Amygdala (tissue), 56 donors: Measurements from ENCODE around the gene CHMP5.

Experiments used
- DNase-seq, 56 donors: peaks; one replicate each; lab custom pipeline; 2025; lab: John Stamatoyannopoulos, UW

CHMP5 gene

DNA sequence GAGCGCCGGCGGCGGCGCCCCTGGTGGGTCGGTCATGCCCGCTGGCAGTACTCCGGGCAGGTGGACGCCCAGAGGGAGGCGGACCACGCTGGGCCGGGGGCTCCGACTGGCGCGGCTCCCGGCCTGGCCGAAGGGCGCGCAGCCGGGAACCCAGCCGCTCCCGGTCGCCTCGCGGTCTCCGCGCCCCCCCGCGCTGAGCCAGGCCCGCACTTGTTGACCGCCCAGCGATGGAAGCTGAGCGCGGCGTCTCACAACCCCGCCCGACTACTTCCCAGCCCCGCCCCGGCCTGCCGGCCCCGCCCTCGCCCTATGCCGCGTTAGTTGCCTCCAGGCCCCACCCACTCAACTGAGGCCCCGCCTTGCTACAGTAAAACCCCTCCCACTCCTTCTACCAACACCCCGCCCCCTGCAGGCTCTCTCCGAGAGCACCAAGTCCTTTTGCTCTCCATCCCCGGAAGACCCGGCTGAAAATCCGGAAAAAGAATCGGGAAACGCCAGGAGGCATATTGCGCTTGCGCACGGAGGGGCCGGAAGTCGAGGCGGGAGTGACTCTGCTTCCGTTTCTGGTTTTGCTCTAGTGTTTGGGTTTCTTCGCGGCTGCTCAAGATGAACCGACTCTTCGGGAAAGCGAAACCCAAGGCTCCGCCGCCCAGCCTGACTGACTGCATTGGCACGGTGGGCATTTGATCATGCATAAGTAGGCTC, at the start of gene CHMP5, which contains the start of gene BAG1:
Gene CHMP5 (plus strand): TSS at position 577 of the 705 bp plus-strand sequence. CDS start 30 bp downstream, at position 607.
Gene BAG1 (minus strand): TSS at position 236 of the 705 bp plus-strand sequence.
- peak; percentile 63 to 100 (median 99) for DNase-seq

DNA sequence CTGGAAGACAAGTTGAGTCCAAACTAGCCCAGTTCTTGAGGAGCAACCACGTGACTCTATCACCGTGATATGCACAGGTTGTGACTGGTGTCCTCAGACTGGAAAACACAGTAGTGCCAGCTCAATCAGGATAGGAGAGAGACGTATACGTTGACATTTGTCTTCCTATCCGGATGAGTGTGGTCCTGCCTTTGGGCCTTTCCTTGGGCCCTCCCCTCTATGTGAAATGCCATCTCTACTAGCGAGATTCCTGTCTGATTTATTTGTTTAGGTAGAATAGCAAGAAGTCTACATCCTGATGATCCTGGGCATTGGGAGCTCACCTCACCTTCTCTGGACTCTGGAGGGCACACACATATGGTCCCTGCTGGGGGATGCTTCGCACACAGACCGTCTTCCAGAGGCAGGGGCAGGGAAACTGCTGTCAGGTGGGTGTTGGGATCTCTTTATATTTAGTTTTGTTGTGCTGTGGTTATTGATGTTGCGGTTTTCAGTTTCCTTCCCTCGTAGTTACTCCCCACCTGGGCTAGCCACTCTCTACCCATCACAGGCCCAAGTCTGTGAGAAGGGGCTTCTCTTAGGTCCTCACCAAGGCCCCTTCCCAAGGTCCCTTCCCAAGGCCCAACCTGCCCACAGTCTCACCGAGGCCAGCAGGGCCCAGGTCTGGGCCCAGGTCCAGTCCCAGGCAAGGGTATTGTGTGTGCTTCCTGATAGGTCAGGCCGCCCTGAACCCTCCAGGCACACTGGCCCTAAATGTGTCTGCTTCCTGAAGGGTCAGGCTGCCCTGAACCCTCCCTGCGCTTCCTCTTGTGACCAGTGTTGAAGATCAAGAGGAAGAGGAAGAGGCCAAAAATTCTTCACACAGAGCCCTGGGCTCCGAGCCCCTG, 43.9 kb upstream of the CHMP5 start:
- DNase-seq: no peak

DNA sequence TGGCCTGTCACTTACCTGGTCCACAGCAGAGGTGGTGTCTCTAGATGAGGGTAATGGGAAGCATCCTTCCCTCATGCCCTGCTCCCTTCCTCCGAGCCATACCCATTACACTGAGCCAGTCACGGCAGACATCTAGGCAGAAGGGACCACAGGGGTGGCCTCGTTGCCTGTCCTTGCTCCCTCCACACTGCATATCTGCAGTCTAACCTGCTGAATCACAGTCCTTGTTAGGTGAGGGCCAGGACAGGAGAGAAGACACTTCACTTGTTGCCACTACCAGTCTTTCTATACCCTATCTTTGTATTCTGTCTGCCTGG, 43.3 kb upstream of the CHMP5 start:
- DNase-seq: no peak

DNA sequence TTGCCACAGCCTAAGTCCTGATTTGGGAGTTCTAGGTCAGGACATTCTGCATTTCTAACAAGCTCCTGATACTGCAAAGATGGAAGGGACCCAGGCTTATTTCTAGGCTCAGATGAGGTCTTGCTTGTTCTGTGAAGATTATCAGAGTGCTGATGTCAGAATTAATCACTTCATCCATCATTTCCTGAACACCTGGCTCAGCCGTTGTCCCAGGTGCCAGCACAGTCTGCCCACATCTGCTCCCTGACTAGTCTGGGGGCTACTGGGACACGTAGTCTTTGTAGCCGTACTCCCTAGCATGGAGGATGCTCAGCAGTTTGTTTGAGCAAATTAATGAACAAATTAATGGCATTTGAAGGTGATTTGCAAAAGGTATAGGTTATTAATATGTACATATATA, 42.8 kb upstream of the CHMP5 start:
- DNase-seq: no peak

DNA sequence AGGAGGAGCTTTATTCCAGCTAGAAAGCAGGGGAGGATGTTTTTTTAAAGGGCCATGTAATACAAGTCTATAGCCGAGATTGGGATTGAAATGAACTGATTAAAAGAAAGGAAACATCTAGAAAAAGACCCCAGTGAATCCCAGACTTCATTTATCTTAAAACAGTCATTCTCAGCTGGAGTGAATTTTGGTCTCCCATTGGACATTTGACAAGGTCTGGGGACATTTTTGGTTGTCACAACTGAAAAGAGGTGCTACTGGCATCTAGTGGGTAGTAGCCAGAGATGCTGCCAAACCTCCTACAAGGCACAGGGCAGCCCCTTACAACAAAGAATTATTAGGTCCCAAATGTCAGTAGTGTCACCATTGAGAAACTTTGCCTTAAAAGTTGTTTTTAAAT, 41.2 kb upstream of the CHMP5 start:
- DNase-seq: no peak

DNA sequence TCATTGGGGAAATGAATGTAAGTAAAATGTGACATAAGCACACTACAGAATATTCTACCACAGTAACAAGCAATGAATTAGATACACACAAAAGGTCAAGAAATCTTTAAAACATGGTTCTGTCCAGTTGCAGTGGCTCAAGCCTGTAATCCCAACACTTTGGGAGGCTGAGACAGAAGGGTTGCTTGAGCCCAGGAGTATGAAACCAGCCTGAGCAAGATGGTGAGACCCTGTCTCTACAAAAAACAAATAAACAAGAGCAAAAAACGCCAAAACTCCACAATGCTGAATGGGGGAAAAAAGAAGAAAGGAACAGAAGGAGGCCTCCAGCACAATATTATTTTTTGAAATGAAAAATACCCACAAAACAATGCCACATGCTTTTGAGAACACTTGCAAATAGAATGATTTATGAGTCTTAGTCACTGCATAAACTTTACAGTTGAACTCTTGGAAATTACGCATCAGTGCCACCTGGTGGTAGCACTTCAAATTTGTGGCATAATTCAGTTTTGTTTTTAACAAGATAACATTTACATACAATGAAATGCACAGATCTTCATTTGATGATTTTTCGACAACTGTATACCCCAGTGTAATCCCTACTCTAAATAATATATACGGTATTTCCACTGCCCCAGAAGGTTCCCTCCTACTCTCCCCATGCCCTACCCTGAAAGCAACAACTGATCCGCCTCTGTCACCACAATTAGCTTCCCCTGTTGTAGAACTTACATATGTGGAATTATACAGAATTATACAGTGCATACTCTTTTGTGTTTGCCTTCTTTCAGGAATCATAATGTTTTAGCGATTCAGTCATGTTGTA, 39.3 kb upstream of the CHMP5 start:
- peak in 28 of 56 donors; percentile 3 to 86 (median 16) for DNase-seq

DNA sequence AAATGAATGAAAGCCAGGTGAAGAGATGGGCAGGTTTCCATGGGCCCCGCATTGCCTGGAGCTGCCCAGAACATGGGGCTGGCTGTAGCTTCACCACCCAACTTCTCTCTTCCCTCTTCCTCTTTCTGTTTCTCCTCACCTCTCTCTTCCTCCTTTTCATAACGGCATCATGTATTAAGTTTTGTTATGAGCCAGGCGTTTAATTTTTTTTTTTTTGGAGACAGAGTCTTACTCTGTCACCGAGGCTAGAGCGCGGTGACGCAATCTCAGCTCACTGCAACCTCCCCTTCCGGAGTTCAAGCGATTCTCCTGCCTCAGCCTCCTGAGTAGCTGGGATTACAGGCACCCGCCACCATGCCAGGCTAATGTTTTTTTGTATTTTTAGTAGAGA, 37.8 kb upstream of the CHMP5 start:
- DNase-seq: no peak

DNA sequence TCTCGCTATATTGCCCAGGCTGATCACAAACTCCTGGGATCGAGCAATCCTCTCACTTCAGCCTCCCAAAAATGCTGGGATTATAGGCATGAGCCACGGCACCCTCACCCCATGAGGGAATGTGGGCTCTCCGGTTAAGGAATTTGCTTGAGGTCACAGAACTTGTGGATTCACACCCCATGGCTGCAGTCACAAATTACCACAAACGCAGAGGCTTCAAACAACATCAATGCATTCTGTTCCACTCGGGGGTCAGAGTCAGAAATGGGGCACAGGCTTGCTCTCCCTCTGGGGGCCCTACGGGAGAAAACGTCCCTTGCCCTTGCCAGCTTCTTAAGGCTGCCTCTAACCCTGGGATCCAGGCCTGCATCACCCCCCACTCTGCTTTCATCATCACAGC, 37.1 kb upstream of the CHMP5 start:
- no peak for DNase-seq

DNA sequence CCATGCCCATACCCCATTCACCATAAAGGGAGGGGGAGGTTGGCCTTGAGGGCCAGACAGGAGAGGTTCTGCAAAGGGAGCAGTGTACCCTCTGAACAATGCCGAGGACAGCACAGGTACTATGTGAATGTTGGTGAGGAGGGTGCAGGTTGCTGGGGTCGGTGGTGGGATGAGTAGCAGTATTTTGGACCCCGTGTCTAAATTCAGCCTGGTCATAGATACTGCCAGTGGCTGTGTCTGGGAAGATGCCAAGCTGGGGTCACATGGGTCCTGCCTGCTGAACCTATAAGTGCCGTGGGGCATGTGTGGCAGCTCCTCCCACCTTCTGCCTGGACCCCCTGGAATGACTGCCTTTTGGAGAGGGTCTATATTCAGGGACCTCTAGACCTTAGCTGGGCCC, 36.2 kb upstream of the CHMP5 start:
- DNase-seq: no peak

DNA sequence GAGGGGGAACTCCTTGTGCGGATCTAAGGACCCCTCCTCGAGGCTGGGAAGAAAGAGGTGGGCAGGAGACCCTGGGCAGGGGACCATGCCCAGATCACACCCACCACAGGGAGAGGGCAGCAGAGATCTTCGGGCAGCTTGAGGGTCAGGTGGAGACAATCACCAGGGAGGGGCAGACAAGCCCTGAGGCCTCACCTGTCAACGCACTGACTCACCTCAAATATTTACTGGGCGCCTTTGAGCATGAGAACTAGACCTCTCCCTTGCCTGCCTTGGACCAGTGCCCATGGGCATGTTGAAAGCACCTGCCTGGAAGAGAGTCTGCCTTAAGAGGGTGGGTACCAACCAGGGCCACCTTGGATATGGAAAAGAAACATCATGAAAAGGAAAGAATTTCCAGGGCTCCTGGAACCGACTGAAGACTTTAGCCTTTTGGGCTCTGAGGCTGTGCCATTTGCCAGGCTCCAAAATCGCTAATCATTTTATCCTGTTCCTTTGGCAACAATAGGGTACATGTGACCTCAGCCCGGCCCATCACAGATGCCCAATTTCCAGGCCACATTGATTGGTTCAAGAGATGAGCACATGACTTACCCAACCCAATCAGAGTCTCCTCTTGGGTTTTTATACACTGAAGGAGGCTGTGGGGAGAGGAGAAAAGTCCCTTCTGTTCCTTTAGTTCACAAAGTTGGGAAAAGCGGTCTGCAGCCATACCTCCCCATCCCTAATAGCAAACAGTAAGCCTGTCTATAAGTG, 35.3 kb upstream of the CHMP5 start:
- DNase-seq: no peak

DNA sequence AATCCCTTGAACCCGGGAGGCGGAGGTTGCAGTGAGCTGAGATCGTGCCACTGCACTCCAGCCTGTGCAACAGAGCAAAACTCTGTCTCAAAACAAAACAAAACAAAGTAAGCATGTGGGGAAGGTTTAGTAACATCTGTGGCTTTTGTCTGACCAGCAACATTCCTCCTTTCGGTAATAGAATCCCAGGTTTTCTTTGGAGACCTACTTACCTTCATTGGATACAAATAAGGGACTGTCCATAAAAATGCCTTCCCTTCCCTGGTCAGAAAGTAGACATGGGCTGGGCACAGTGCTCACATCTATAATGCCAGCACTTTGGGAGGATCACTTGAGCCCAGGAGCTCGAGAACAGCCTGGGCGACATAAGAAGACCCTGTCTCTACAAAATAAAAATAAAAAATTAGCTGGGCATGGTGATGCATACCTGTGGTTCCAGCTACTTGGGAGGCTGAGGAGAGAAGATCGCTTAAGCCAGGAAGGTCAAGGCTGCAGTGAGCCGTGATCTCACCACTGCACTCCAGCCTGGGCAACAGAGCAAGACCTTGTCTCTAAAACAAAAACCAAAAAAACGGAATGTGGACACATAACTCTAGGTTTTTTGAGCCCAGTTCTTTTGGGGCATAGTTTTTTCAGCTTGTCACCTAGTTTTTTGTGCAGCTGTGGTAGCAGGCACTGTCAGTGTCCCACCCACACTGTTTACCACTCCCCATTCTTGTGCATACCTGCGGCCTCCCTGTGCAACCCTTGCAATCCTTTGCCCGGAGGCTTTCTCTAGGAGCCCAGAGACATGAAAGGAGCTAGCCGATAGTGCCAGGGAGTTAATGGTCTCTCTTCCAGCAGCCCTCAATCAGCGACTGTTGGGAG, 33.9 kb upstream of the CHMP5 start:
- DNase-seq: no peak

DNA sequence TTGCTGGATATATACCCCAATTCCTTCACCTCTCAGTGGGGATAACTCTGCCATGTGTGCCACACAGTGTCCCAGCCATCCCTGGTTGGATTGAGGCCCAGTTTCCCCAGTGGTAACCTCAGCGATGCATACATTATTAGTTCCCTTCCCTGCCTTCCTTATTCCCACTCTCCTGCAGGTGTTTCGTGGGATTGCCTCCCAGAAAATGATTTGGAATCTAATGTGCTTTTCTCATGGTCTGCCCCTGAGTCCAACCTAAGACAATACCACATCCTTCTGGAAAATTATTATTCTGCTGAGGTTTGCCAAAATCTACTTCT, 33.3 kb upstream of the CHMP5 start:
- no peak for DNase-seq

DNA sequence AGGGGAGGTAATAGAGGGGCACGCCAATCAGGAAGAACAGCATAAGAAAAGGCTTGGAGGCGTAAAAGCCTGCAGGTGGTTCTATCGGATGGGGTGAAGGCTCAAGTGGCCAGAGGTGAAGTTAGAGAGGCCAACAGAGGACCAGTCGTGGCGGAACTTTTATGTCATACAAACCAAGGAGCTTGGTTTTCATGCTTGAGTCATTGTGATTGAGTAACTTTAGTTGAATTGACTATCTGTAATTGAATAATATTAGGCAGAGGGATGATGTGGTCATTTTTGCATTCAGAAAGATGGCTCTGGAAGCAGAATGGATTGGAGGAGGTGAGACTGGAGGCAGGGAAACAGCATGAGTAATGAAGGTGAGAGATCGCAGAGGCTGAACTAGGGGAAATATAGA, 32.0 kb upstream of the CHMP5 start:
- no peak for DNase-seq

DNA sequence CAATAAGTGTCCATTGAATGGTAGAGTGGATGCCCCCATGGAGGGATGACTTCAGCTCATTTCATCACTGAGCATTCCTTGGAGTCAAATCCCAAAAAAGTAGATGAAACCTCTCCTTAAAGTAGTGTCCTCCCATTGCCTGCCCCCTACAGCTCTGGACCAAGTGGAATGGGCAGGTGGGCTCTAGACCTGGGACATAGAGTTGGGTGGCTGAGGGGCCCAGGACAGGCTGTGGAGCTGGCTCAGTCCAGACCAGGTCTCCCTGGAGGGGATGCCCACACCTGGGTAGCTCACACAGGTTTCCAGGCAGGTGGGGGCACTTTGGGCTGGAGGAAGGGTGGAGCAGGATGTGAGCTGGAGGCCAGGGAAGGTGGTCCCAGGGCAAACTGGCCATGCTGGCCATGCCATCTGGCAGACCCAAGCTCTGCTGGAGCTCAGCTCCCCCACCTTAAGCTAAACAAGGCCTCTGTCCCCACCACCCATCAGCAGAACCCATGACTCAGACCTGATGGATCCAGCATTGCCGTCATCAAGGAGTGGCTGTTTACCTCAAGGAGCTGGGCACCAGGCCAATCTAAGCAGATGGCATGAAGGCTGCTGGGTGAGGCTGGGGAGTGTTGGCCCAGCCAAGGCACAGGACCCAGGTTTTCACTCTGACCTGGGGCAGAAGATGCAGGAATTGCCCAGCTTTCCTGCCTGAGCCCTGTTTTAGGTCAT, 31.1 kb upstream of the CHMP5 start:
- DNase-seq: peak in 2 of 56 donors; percentile 5 to 7

DNA sequence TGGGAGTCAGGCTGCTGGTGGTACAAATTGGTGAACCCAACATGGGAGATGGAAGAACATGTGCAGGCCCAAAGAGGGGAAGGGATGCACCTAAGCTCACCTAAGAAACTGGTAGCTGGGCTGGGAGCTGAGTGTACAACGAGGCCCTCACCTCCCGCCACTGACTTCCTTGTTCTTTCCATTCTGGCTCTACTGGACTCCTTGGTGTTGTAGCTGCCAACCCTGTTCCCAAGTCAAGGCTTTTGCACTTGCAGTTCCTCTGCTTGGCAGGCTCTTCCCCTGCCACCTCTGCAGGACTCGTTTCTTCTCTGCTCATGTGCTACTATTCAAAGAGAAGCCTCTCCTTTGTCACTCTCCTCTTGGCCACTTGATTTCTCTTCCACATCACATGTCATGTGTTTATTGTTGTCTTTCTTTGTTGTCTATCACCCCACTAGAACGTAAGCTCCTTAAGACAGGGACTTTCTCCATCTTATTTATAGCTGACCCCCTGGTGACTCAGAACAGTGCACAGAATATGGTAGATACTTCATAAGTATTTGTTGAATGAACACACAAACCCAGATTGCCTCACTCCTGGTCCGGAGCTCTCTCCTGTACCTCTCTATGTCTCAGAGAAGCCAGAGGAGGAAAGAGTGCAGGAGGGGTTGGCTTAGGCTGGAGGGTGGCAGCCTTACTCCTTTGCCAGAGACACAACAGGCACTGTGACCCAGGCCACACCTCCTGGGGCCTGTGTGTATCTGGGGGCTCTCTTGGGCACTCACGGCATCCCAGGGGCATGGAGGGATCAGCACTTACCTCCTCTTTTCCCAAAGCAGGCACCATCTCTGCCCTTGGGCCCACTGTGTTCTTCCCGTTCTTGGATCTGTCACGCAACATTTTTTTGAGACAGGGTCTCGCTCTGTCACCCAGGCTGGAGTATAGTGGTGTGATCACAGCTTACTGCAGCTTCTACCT, 30.1 kb upstream of the CHMP5 start:
- no peak for DNase-seq

DNA sequence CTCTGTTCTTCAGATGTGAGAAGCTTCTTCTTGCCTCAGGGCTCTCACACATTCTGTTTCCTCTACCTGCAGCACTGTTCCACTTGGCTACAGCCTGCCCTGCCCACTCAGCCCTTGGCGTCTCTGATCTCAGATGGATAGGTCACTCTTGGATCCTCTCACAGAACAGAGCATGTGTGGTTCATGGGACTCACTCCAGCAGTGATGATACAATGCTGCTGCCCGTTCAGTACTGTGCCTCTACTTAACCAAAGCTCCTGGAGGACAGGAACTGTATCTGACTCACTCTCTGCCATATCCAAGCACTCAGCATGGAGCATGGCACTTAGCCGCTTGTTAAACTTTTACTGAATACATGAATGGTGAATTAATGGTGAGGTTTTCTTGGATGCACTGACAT, 28.3 kb upstream of the CHMP5 start:
- DNase-seq: no peak

DNA sequence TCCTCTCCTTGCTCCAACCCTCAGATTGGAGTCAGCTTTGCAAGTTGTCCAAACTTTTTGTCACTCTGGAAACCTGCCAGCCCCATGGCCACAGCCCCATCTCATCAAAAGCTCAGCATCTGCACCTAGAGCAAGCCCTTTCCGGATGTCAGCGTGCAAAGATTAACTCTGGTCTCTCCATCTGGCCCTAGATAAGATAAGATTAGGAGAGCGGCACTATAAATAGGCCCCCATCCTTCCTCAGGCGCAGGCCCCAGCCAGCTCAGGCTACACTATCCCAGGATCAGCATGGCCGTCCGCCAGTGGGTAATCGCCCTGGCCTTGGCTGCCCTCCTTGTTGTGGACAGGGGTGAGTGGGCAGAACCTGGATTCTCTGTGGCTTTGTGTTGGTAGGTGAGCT, 24.9 kb upstream of the CHMP5 start, which contains the start of gene SPINK4:
Gene SPINK4 (plus strand): TSS at position 247 of the 400 bp plus-strand sequence. CDS start 42 bp downstream, at position 289.
- DNase-seq: no peak

DNA sequence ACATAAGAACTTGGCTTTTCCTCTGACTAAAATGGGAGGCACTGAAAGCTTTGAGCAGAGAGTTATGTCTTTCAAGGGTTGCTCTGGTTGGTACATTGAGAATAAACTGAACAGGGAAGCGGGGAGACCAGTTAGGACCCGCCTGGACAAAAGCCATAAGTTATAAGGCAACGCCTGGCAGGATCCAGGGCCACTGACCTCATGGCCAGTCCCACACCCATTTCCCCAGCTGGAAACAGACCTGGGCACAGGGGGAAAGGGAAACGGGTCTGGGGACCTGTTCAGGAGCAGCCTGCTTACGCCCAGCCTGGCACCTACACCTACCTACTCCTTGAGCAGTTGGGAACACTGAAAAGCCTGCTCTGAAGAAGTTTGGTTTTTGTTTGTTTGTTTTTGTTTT, 23.6 kb upstream of the CHMP5 start:
- no peak for DNase-seq
